ENCODE data around the gene TMEM134. TPM values are rescaled to one million over a fixed set of nuclear protein-coding genes. Genes with fewer than 3 reads are reported as not detected.
"Not testable (repeated sequence)": the region's sequence is repeated elsewhere in the genome, so short reads cannot be mapped to it uniquely, and the experiment has no call there.

TMEM134 gene
- total RNA-seq, 1 donor from 2014 or later, result 62.2 TPM

DNA sequence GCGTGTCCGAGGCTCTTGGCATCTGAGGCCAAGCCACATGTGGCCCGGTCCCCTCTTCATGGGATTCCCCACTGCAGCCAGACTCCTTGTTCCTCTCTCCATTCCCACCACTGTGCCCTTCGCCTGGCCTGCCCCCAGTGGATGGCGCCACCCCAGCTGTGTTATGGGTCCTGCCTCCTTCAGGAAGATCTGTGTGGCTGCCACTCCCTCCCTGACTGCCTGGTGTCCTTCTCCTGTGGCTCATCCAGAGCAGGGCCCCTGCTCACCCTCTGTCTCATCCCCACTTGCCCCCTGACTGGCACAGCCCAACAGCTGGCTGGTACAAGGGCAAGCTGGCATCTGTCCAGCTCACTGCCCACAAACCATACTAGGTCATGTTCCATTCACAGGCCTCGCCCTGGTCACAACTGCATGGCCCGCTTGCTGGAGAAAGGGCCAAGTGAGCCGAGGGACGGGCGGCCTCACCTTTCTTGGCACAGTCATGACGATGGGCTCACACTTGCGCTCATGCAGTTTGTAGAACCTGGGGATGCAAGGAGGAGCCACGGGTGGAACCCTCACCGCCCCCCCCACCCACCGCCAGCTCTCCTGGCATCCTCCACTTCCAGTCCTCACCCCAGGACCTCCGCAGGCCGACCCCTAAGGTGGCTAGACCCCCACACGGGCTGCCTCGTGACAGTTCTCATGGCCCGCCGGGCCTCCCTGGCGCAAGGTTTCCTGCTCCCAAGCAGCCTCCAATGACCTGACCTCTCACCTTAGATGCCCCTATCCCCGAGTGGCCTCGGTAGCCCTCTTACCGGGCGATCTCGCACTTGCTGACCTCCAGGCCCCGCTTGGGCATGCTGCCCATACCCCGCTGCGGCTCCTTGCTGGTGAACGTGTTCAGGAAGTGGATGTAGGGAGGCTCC, 29.5 kb downstream of the TMEM134 start:
- DNase-seq (ENCODE audit: low read depth), result peak; percentile 96

DNA sequence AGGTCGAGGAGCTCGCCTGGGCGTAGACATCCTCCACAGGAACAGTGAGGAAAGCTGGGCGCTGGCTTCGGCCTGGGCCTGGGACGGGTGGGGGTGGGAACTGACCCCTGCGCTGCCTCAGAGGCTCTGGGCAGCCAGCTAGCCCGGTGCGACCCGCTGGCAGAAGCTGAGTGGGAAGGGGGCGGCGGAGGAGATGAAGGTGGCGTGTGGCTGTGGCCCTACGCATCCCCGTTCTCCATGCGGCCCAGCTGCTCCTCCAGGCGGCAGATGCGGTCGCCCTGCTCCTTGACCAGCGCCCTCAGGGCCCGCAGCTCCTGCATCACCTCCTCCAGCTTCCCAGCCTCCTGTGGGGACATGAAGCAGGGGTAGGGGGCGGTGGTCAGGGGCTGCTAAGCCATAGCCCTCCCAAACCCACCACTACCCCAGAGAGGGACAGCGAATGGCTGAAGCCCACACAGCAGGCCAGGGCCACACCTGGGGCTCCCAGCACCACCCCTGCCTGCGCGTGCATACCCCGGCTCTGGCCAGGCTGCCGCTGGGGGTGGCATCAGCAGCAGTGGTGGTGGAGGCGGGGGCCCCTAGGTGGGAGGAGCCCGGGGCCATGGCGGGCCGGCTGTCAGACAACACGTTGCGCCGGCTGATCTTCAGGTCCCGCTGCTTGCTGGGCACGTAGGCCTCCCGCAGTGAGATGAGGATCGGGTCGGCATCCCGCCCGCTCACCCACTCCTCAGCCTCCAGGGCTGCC, 30.7 kb downstream of the TMEM134 start:
- DNase-seq (ENCODE audit: low read depth), result no peak

DNA sequence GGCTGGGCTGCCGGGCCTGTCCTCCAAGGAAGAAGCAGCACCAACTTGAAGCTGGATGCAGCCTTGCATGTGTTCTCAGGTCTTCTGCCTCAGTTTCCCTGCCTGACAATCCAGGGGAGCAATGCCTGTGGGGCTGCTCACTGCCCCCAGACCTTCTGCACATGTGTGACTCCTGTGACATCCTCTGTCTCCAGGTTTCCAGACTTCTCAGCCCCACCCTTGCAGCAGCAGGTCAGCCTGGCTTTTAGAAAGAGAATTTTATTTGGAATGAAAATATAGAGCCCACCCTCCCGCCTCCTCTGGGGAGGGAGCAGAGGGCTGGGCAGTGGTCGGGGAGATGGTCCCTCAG, 31.3 kb downstream of the TMEM134 start:
- DNase-seq (ENCODE audit: low read depth), result no peak

DNA sequence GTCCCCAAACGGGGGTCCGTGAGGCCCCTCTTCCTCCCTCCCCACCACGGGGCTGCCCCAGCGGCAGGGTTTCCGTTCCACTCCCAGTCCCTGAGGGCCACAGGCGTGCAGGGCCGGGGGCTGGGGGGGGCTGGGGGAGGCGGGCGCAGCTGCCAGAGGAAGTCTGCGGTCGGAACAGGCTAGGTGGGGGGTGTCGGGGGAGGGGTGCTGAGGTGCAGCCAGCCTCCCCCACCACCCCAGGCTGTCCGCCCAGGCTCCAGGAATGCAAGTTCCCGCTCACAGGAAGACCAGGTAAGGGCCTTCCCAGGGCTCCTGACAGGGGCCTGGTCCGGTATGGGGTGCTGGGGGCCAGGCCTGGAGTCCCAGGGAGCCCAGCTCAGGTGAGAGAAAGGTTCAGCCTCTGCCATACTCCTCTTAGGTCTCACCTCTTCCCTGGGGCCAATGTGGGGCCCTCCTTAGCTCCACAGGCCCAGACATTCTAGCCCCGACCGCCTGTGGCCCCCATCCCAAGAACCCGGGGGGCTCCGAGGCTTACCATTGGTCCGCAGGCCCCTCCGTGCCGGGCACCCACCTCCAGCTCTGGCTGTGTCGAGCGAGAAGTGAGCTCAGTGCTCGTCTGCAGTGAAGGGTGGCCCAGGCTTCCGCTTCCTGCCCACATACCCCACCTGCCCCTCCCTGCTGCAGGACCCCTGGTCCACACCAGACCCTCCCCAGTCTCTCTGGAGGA, 31.8 kb downstream of the TMEM134 start, which contains the start of gene PTPRCAP:
PTPRCAP (minus strand) TSS at position 601 of the 727 bp plus-strand sequence; CDS start at position 538, 63 bp downstream.
- DNase-seq (ENCODE audit: low read depth), result no peak

DNA sequence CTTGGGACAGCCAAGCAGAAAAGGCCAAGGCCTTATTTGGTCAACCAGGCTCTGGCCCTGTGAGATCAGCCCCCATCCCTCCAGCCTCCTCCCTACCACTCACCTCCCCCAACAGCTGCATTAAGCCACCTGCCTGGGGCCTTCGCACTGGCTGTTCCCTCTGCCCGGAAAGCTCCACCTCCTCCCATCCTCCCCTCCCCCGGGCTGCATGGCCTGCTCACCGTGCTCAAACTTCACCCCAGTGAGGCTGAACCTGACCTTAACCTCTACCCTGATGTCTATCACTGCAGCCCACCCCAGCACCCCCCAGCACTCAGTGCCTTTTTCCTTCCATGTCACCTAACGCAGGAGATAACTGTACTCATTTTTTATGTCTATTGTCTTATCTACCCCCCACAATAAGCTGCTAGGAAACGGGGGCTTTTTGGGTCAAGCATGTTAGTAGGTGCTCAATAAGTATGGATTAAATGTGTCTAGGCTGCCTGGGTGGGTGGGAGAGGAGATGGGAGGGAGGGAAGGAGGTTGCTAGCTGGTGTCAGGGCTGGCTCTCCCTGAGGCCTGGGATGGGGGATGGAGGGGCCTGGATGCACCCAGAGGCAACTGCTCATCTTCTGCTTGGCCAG, 32.5 kb downstream of the TMEM134 start:
- DNase-seq (ENCODE audit: low read depth), result peak; percentile 83

DNA sequence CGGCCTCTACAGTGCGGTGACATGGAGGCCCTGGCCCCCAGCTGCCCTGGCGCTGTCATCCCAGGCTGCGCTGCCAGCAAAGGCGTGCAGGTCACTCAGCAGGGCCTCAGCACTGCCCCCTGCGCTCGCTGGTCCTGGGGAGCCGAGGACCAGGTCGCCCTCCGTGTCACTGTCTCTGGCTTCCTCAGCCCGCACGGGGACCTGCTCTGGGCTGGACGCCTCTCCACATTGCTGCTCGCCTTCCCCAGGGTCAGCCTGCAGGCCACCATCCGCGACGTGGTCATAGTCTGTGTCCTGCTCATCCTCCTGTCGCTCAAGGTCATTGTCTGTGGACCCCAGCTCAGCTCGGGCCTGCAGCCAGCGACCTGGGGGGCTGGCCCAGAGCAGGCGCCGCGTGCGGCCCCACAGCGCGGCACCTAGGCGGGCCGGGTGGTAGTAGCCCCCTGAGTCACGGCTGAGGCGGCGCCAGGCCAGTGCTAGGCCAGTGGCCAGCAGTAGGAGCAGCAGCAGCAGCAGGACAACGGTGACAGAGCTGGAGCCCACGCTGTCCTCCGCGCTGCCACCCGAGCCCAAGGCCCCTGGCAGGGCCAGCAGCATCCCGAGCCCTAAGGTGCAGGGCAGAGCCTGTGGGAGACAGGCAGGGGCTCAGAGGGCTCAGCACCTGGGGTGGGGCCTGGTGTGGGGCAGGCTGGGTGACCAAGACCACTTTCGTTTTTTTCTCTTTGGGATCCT, 33.2 kb downstream of the TMEM134 start:
- DNase-seq (ENCODE audit: low read depth), result no peak

DNA sequence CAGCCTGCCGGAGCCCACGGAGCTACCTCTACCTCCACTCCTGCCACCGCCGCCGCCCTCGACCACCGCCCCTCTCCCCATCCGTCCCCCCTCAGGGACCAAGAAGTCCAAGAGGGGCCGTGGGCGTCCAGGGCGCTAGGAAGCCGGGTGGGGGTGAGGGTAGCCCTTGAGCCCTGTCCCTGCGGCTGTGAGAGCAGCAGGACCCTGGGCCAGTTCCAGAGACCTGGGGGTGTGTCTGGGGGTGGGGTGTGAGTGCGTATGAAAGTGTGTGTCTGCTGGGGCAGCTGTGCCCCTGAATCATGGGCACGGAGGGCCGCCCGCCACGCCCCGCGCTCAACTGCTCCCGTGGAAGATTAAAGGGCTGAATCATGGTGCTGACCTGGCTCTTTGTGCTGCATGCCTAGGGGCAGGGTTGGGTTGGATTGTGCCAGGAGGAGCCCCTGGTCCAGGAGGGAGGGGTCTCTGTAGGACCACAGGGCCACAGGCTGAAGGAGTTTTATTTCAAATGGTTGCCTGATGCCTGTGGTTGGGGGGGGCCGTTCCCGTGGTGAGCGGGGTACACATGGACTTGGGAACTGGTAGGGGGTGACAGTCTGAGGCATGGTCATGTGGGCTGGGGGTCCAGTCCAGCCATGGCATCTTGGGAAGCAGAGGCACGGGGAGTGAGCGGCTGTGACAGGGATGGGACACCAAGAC, 33.9 kb downstream of the TMEM134 start:
- DNase-seq (ENCODE audit: low read depth), result peak; percentile 82

DNA sequence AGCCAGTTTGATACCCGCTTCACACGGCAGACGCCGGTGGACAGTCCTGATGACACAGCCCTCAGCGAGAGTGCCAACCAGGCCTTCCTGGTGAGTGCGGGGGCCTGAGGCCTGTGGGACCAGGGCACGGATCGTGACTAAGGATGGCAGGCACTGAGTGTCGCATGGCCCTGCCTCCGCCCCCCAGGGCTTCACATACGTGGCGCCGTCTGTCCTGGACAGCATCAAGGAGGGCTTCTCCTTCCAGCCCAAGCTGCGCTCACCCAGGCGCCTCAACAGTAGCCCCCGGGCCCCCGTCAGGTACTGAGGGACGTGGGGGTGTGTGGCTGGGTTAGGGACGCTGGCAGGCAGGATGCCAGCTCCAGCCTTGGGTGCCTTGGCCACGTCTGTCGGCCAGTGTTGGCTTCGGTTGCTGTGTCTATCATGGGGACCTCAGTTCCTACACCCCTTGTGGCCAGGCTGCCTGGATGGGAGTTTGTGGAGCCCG, 34.6 kb downstream of the TMEM134 start:
- no peak for DNase-seq (ENCODE audit: low read depth)

DNA sequence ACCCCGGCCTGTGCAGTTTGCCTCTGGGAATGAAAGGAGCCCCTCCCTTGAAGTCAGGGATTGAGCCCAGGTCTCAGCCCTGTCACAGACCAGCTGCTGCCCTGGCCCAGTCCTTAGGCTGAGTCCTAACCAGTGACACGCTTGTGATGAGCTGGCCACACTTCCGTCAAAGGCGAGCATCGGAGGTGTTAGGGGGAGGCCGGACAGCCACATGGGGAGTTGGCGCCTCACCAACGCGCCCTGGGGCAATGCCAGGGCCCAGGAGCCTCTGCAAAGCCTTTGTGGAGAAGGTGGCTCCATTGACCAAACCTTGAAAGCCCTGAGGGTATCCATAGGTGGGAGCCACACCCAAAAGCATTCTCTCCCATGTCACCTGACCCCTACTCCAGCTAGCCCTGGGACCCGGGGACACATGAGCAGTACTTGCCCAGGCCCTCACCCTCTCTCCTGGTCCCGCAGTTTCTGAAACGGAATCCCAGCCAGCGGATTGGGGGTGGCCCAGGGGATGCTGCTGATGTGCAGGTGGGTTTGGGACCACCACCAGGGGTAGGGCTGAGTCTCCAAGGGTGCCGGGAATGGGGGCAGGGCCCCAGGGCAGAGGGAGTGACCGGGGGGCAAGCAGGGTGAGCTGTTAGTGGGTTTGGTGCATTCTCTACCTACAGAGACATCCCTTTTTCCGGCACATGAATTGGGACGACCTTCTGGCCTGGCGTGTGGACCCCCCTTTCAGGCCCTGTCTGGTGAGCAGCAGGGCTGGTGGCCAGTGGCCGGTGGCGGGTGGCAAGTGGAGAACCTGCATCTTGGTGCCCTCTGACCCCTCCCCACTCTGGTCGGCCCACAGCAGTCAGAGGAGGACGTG, 35.3 kb downstream of the TMEM134 start:
- DNase-seq (ENCODE audit: low read depth), result no peak

DNA sequence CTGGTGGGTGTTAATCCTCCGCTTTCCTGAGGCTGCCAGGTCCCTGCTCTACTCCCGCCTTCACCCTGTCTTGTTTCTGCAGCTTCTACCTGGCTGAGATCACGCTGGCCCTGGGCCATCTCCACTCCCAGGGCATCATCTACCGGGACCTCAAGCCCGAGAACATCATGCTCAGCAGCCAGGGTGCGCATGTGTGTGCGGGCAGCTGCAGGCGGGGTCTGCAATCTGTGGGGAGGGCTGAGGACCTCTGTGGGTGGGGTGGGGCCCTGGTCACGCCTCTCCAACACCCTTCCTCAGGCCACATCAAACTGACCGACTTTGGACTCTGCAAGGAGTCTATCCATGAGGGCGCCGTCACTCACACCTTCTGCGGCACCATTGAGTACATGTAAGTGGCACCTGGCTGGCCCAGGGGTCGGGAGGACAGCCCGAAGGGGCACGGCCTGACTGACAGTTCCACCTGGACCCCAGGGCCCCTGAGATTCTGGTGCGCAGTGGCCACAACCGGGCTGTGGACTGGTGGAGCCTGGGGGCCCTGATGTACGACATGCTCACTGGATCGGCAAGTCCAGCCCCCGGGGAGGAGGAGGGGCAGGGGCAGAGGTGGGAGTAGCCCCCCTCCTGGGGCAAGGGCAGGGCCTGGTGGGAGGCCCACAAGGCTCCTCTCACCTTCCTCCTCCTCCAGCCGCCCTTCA, 36.2 kb downstream of the TMEM134 start:
- no peak for DNase-seq (ENCODE audit: low read depth)

DNA sequence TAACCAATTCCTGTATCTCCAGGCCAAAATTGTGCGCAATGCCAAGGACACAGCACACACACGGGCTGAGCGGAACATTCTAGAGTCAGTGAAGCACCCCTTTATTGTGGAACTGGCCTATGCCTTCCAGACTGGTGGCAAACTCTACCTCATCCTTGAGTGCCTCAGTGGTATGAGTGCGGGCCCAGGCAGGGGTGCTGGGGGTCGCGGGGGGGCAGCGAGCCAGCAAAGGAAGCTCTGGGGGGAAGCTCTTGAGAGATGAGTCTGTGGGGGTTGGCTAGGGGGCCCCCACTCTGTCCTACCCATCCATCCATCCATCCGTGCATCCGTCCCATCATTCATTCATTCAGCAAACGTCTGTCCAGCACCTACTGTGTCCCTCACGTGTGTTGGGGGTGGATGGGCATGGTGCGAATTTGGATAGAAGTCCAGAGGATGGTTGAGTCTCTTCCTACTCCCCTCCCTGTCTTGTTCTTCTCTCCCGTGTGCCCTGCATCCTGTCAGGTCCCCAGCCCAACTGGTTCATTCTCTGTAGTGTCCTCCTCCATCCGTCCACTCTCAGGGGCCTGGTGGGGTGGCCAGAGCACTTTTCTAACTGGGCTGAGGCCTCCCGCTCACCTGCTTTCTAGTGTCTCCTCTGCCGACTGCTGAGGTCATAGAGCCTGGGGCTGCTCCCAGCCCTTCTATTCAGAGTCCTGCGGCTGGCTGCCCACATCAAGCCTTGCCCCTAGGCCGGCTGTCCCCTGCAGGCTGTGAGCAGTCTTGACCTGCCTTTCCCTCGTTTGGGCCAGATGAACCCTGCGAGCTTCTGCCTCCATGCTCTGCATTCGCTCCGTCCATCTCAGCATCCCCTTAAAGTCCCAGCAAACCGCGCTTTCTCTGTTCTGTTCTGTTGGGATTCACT, 37.5 kb downstream of the TMEM134 start:
- no peak for DNase-seq (ENCODE audit: low read depth)

DNA sequence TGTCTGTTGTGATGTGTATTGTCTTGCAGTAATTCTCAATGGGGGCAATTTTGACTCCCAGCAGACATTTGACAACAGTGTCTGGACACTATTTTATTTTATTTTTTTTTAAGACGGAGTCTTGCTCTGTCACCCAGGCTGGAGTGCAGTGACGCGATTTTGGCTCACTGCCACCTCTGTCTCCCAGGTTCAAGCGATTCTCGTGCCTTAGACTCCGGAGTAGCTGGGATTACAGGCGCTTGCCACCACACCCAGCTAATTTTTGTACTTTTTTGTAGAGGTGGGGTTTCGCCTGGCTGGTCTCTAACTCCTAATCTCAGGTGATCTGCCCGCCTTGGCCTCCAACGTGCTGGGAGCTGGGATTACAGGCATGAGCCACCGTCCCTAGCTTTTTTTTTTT, 39.3 kb downstream of the TMEM134 start:
- DNase-seq (ENCODE audit: low read depth), result no peak

DNA sequence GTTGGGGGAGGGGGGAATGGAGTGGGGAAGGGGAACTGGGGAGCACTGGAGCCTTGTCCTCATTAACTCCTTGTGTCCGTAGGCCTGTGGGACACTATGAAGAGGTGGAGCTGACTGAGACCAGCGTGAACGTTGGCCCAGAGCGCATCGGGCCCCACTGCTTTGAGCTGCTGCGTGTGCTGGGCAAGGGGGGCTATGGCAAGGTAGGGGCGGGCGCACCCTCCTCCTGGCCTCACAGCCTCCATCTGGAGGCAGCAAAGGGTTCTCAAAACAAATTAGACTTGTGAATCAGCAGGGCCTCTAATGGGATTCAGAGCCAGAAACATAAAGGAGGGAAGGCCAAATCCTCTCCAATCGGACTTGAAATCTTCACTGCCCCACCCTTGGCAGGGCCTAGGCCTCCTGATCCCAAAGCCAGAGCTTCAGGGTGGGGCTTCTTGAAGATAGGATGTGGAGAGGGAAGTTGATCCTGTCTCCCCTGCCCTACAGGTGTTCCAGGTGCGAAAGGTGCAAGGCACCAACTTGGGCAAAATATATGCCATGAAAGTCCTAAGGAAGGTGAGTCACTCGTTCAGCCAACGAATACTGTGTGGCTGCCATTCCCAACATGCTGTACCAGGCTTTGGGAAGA, 39.9 kb downstream of the TMEM134 start:
- no peak for DNase-seq (ENCODE audit: low read depth)

DNA sequence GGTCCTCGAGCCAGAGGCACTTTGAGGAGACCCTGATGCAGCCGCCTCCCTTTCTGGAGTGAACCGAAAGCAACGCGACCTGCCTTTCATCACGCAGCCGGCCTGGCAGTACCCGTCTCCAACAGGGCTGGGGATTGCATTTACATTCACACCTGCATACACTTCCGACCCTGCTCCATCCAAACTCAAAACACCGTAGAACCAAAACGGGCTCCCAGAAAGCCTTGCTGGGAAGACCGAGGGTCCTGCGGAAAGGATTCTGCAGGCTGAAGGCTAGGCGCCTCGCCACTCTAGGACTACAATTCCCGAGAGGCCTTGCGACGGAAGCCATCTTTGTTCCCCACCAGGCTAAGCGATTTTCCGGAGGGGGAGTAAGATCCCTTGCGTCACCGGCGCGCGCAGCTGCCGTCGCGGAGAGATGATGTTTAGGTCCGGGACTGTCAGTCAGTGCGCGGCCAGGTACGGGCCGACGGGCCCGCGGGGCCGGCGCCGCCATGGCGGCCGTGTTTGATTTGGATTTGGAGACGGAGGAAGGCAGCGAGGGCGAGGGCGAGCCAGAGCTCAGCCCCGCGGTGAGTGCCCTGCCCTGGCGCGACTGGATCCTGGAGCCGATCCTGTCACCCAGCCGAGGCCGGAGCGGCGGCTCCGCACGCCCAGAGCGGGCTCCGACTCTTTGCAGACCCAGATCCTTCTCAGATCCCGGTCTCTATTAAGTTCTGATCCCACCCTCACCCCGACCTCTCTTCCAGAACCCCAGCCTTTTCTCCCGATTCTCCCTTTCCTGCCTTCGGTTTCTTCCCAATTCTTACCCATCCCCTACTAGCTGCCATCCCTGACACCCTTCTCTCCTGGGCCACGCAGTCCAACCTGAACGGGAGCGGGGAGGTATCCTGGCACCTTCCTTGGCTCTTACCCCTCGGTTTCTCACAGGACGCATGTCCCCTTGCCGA, 40.7 kb downstream of the TMEM134 start, which contains the start of gene RPS6KB2:
RPS6KB2 (plus strand) TSS at position 443 of the 950 bp plus-strand sequence; CDS start at position 495, 52 bp downstream.
- peak; percentile 98 for DNase-seq (ENCODE audit: low read depth)

DNA sequence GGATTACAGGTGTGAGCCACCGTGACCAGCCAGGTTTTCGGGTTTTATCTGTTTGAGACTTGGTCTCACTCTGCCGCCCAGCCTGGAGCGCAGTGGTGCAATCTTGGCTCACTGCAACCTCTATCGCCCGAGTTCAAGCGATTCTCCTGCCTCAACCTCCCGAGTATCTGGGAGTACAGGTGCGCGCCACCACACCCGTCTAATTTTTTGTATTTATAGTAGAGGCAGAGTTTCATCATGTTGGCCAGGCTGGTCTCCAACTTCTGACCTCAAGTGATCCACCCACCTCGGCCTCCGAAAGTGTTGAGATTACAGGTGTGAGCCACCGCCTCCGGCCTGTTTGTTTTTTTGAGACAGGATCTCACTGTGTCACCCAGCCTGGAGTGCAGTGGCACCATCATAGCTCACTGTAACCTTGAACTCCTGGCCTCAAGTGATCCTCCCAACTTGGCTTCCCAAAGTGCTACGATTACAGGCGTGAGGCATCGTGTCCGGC, 41.6 kb downstream of the TMEM134 start:
- DNase-seq (ENCODE audit: low read depth), result not testable (repeated sequence)
